OCI-LY3 (cell line): ENCODE measurements around the gene HAPLN2.

Experiments
- H2AFZ ChIP-seq: fragments of 200-600, 300-600 bp; shearing (Covaris generic); 2 replicates; pipeline ENCODE4 v1.6.0; 2014; ENCODE audit warnings: antibody characterized with exemption, low read depth, low read length
- H3K27ac ChIP-seq: fragments of 200-600, 300-600 bp; sonication (generic); 2 replicates; pipeline ENCODE4 v1.5.1; 2014; ENCODE audit warnings: mild to moderate bottlenecking, low read length, moderate library complexity, mixed read lengths
- H3K27me3 ChIP-seq: fragments of 200-600, 300-600 bp; sonication (generic); 2 replicates; pipeline ENCODE4 v1.6.1; 2014; ENCODE audit warnings: low read depth, low read length, mixed read lengths
- H3K36me3 ChIP-seq: fragments of 200-600, 300-600 bp; sonication (generic); replicated peaks from 2 replicates; pipeline ENCODE3; 2014; ENCODE audit warnings: low read depth, low read length, mixed read lengths
- H3K4me1 ChIP-seq: fragments of 300-600, 200-600 bp; sonication (generic); 2 replicates; pipeline ENCODE4 v1.6.1; 2014; ENCODE audit warnings: low read length, mixed read lengths
- H3K4me2 ChIP-seq: fragments of 200-600, 300-600 bp; sonication (generic); 2 replicates; pipeline ENCODE4 v1.6.1; 2014; ENCODE audit warnings: low read length, mixed read lengths
- H3K4me3 ChIP-seq: fragments of 300-600, 200-600 bp; sonication (generic); 2 replicates; pipeline ENCODE4 v1.5.1; 2014; ENCODE audit warnings: antibody characterized with exemption, mild to moderate bottlenecking, low read length, moderate library complexity
- H3K79me2 ChIP-seq: fragments of 300-600, 200-600 bp; shearing (Covaris generic); 2 replicates; pipeline ENCODE4 v1.6.1; 2014; ENCODE audit warnings: mild to moderate bottlenecking, low read length, mixed read lengths
- H3K9ac ChIP-seq: fragments of 300-600, 200-600 bp; shearing (Covaris generic); 2 replicates; pipeline ENCODE4 v1.6.0; 2014; ENCODE audit warnings: mild to moderate bottlenecking, low read length, moderate library complexity
- H3K9me3 ChIP-seq: fragments of 200-600, 300-600 bp; shearing (Covaris generic); 2 replicates; pipeline ENCODE4 v1.6.1; 2014; ENCODE audit warnings: low read length, mixed read lengths; ENCODE audit not compliant: insufficient read depth
- H4K20me1 ChIP-seq: fragments of 200-600, 300-600 bp; sonication (generic); 2 replicates; pipeline ENCODE4 v1.6.1; 2016; ENCODE audit warnings: low read length, mixed read lengths; ENCODE audit not compliant: insufficient read depth
- CTCF ChIP-seq: fragments of 200-600, 300-600 bp; sonication (generic); IDR thresholded peaks from 2 replicates; pipeline ENCODE4 v1.5.1; 2014; ENCODE audit warnings: antibody characterized with exemption, low read length, low read depth
- EZH2phosphoT487 ChIP-seq: fragments of 200-600 bp; shearing (Covaris generic); IDR thresholded peaks from 2 replicates; pipeline ENCODE4 v1.6.1; 2018; ENCODE audit warnings: antibody characterized with exemption, mixed run types, low read depth

HAPLN2 gene

DNA sequence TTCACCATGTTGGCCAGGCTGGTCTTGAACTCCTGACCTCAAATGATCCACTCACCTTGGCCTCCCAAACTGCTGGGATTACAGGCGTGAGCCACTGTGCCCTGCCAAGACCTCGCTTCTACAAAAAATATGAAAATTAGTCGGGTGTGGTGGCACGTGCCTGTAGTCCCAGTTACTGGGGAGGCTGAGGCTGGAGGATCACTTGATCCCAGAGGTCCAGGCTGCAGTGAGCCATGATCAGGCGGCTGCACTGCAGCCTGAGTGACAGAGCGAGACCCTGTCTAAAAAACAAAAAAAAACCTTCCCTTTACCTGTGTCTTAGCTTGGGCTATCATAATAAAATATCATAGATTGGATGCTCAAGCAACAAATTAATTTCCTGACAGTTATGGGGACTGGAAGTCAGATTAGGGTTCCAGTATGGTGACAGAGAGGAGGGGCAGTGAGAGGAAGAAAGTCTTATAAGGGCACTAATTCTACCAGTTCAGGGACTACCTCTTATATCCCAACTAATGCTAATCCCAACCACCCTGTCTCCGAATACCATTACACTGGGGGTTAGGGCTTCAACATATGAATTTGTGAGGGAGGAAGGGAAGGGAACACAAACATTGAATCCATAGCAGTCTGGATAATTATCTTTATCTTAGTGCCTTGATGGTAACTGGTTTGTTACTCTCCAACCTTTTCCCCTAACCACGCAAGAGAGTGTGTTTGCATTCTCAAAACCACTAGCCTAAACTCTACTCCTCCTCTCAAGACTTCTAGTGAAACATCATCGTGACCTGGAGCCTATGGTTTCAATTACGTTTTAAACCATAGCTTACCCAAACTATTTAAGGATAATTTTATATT is 28.7 kb upstream of the HAPLN2 start:
- Histone ChIP-seq H3K4me3 (peak overlapping the region; percentile 80), H3K36me3 (peaks cover 29% of the 10 kb centered on the region), H3K4me1 (peaks cover 17% of the 10 kb centered on the region), H3K4me2 (peak overlapping the region; percentile 88), H4K20me1 (no peaks in the 10 kb centered on the region), H3K9me3 (no peaks in the 10 kb centered on the region), H2AFZ (peak overlapping the region; percentile 89), H3K27me3 (no peaks in the 10 kb centered on the region), H3K27ac (peak overlapping the region; percentile 45), H3K9ac (peak overlapping the region; percentile 80), H3K79me2 (peaks cover 18% of the 10 kb centered on the region)
- TF ChIP-seq EZH2phosphoT487: no peak
- no peak for TF ChIP-seq CTCF

GRCh38 chr1:156591181-156591431 is 28.1 kb upstream of the HAPLN2 start:
- no peaks in the 10 kb centered on the region for H3K9me3 ChIP-seq
- H3K4me2 ChIP-seq: peak overlapping the region; percentile 88
- no peak for TF ChIP-seq CTCF
- no peak for TF ChIP-seq EZH2phosphoT487
- H3K27me3 ChIP-seq: no peaks in the 10 kb centered on the region
- H3K4me1 ChIP-seq: peaks cover 17% of the 10 kb centered on the region
- no peaks in the 10 kb centered on the region for H4K20me1 ChIP-seq
- peaks cover 34% of the 10 kb centered on the region for H3K36me3 ChIP-seq
- peak overlapping the region; percentile 45 for H3K27ac ChIP-seq
- H2AFZ ChIP-seq: peak overlapping the region; percentile 89
- H3K79me2 ChIP-seq: peaks cover 18% of the 10 kb centered on the region
- H3K9ac ChIP-seq: peak overlapping the region; percentile 80
- peak overlapping the region; percentile 80 for H3K4me3 ChIP-seq

GRCh38 chr1:156591432-156592157 is 27.6 kb upstream of the HAPLN2 start, which contains the start of gene NAXE:
Gene NAXE, plus strand, starts transcription at chr1:156591776. Its CDS starts 29 bp downstream, at chr1:156591805.
- Histone ChIP-seq H2AFZ (peak within 1 kb of the TSS; percentile 89), H3K4me2 (peak within 1 kb of the TSS; percentile 91), H4K20me1 (no peaks in the 10 kb centered on the region), H3K4me1 (peaks cover 17% of the 10 kb centered on the region), H3K4me3 (peak within 1 kb of the TSS; percentile 80), H3K36me3 (peaks cover 39% of the 10 kb centered on the region), H3K79me2 (peaks cover 18% of the 10 kb centered on the region), H3K27ac (peak within 1 kb of the TSS; percentile 45), H3K9ac (peak within 1 kb of the TSS; percentile 80), H3K27me3 (no peaks in the 10 kb centered on the region), H3K9me3 (no peaks in the 10 kb centered on the region)
- TF ChIP-seq EZH2phosphoT487: no peak
- no peak; the same call in 1 of the 2 replicates for TF ChIP-seq CTCF
